IMR-90 (cell line): ENCODE data around the gene RASSF9. TPM values are rescaled to one million over a fixed set of nuclear protein-coding genes. Genes with fewer than 3 reads are reported as not detected.

Experiments used
- ATAC-seq: fragments of 200-7000 bp; cut with Tn5 transposase; 2 replicates; pipeline ENCODE4 v1.9.1; 2020; ENCODE audit warnings: low read depth, mild to moderate bottlenecking, moderate library complexity
- BruUV-seq: library from RNA; stranded (reverse); fragments of 400-500 nt; replicated peaks from 2 replicates; lab custom pipeline; 2021; lab: Mats Ljungman, UMichigan
- CTCF ChIA-PET: fragments of 300-600 bp; formaldehyde crosslinking; extraction: SDS; loops from one replicate; lab custom pipeline; 2021; ENCODE audit warnings: antibody characterized with exemption; lab: Yijun Ruan, JAX
- POLR2A ChIA-PET: fragments of 300-600 bp; sonication (Branson Sonifier 250); formaldehyde crosslinking; loops from one replicate; lab custom pipeline; 2022; ENCODE audit warnings: antibody characterized with exemption; ENCODE audit not compliant: unreplicated experiment; lab: Charles Lee
- DNase-seq: peaks from one replicate; pipeline ENCODE4 v3.0.0; 2013
- H2AFZ ChIP-seq: replicated peaks from 2 replicates; pipeline ENCODE3; 2013; ENCODE audit warnings: low read length, mild to moderate bottlenecking; ENCODE audit not compliant: poor library complexity
- H2AK5ac ChIP-seq: 2 replicates; pipeline ENCODE4 v1.6.1; 2013; ENCODE audit warnings: low read depth, low read length, inconsistent platforms
- H2AK9ac ChIP-seq: replicated peaks from 2 replicates; pipeline ENCODE3; 2013; ENCODE audit warnings: mild to moderate bottlenecking, low read depth, low read length, moderate library complexity; ENCODE audit not compliant: poor library complexity
- H2BK120ac ChIP-seq: 2 replicates; pipeline ENCODE4 v1.6.1; 2013; ENCODE audit warnings: low read depth, low read length, inconsistent platforms
- H2BK15ac ChIP-seq: 3 replicates; pipeline ENCODE4 v1.6.1; 2013; ENCODE audit warnings: low read depth, low read length, inconsistent platforms
- H2BK20ac ChIP-seq: 2 replicates; pipeline ENCODE4 v1.6.1; 2013; ENCODE audit warnings: low read depth, mild to moderate bottlenecking, inconsistent platforms, low read length, moderate library complexity
- H2BK5ac ChIP-seq: 2 replicates; pipeline ENCODE4 v1.6.1; 2013; ENCODE audit warnings: mild to moderate bottlenecking, low read depth, low read length, inconsistent platforms; ENCODE audit not compliant: poor library complexity, severe bottlenecking
- H3K14ac ChIP-seq: replicated peaks from 2 replicates; pipeline ENCODE4 v1.6.1; 2013; ENCODE audit warnings: low read depth, low read length, inconsistent platforms
- H3K18ac ChIP-seq: 2 replicates; pipeline ENCODE4 v1.6.1; 2013; ENCODE audit warnings: low read depth, low read length, control low read depth
- H3K23ac ChIP-seq: 2 replicates; pipeline ENCODE4 v1.6.1; 2013; ENCODE audit warnings: low read depth, low read length, inconsistent platforms
- H3K27ac ChIP-seq: 2 replicates; pipeline ENCODE4 v1.5.1; 2013; ENCODE audit warnings: mild to moderate bottlenecking, control low read depth, low read length; ENCODE audit not compliant: insufficient read depth
- H3K27me3 ChIP-seq: 2 replicates; pipeline ENCODE4 v1.6.1; 2013; ENCODE audit warnings: low read length; ENCODE audit not compliant: control insufficient read depth, insufficient read depth
- H3K36me3 ChIP-seq: 2 replicates; pipeline ENCODE4 v1.6.1; 2013; ENCODE audit warnings: low read length, mixed read lengths; ENCODE audit not compliant: control insufficient read depth, insufficient read depth
- H3K4ac ChIP-seq: 2 replicates; pipeline ENCODE4 v1.6.1; 2013; ENCODE audit warnings: low read depth, low read length, inconsistent platforms
- H3K4me1 ChIP-seq: 2 replicates; pipeline ENCODE4 v1.6.1; 2013; ENCODE audit warnings: low read length, mixed read lengths; ENCODE audit not compliant: control insufficient read depth, insufficient read depth
- H3K4me2 ChIP-seq: 2 replicates; pipeline ENCODE4 v1.6.1; 2013; ENCODE audit warnings: low read depth, mild to moderate bottlenecking, control low read depth, low read length, moderate library complexity
- H3K4me3 ChIP-seq: 2 replicates; pipeline ENCODE4 v1.5.1; 2013; ENCODE audit warnings: low read depth, mild to moderate bottlenecking, control low read depth, low read length, moderate library complexity; ENCODE audit not compliant: insufficient read depth
- H3K56ac ChIP-seq: 2 replicates; pipeline ENCODE4 v1.6.1; 2013; ENCODE audit warnings: low read length, inconsistent platforms; ENCODE audit not compliant: insufficient read depth; ENCODE audit errors: extremely low read depth
- H3K79me1 ChIP-seq, 2 experiments: 2 replicates each; pipeline ENCODE4 v1.6.1; 2013; ENCODE audit warnings: low read length in 2 of 2, inconsistent platforms in 1 of 2, low read depth in 1 of 2
- H3K9ac ChIP-seq: 2 replicates; pipeline ENCODE4 v1.6.1; 2013; ENCODE audit warnings: low read depth, low read length, control low read depth
- H3K9me1 ChIP-seq: 2 replicates; pipeline ENCODE4 v1.6.1; 2013; ENCODE audit warnings: low read length, inconsistent platforms; ENCODE audit not compliant: insufficient read depth
- H3K9me3 ChIP-seq: 2 replicates; pipeline ENCODE4 v1.6.1; 2013; ENCODE audit warnings: low read length; ENCODE audit not compliant: control insufficient read depth, insufficient read depth
- H4K20me1 ChIP-seq: 2 replicates; pipeline ENCODE4 v1.6.1; 2013; ENCODE audit warnings: low read length, inconsistent platforms; ENCODE audit not compliant: insufficient read depth
- H4K5ac ChIP-seq: 2 replicates; pipeline ENCODE4 v1.6.1; 2013; ENCODE audit warnings: mild to moderate bottlenecking, low read depth, low read length, control low read depth
- H4K8ac ChIP-seq, 2 experiments: 2 replicates each; pipeline ENCODE4 v1.6.1; 2013; ENCODE audit warnings: low read depth in 2 of 2, low read length in 2 of 2, control low read depth in 1 of 2, inconsistent platforms in 1 of 2
- H4K91ac ChIP-seq: 2 replicates; pipeline ENCODE4 v1.6.1; 2013; ENCODE audit warnings: low read depth, low read length, inconsistent platforms; ENCODE audit not compliant: insufficient read depth
- BHLHE40 ChIP-seq: fragments of 150-350 bp; IDR thresholded peaks from 2 replicates; pipeline ENCODE4 v1.6.1; 2016; ENCODE audit warnings: mild to moderate bottlenecking, low read depth, low read length
- CEBPB ChIP-seq: IDR thresholded peaks from 2 replicates; pipeline ENCODE4 v1.6.1; 2012; ENCODE audit warnings: low read depth, low read length, improper control_type of control experiment
- CHD1 ChIP-seq: IDR thresholded peaks from 2 replicates; pipeline ENCODE4 v1.6.1; 2012; ENCODE audit warnings: low read depth, low read length, improper control_type of control experiment
- CTCF ChIP-seq: conservative IDR thresholded peaks from 2 replicates; pipeline ENCODE4 v1.5.1; 2012; ENCODE audit warnings: mild to moderate bottlenecking, low read depth, low read length, improper control_type of control experiment
- ELK1 ChIP-seq: fragments of 150-350 bp; IDR thresholded peaks from 2 replicates; pipeline ENCODE4 v1.6.1; 2016; ENCODE audit warnings: low read depth, mild to moderate bottlenecking, low read length, moderate library complexity, borderline replicate concordance
- FOS ChIP-seq: fragments of 150-350 bp; IDR thresholded peaks from 2 replicates; pipeline ENCODE4 v1.6.1; 2016; ENCODE audit warnings: low read depth, low read length
- MAFK ChIP-seq: IDR thresholded peaks from 2 replicates; pipeline ENCODE4 v1.6.1; 2012; ENCODE audit warnings: low read depth, low read length, improper control_type of control experiment
- MAZ ChIP-seq: IDR thresholded peaks from 2 replicates; pipeline ENCODE4 v1.6.1; 2012; ENCODE audit warnings: low read depth, mild to moderate bottlenecking, low read length, improper control_type of control experiment, moderate library complexity, borderline replicate concordance
- MXI1 ChIP-seq: IDR thresholded peaks from 2 replicates; pipeline ENCODE4 v1.6.1; 2012; ENCODE audit warnings: low read depth, mild to moderate bottlenecking, low read length, moderate library complexity, borderline replicate concordance
- NFE2L2 ChIP-seq: fragments of 150-350 bp; IDR thresholded peaks from 2 replicates; pipeline ENCODE4 v1.6.1; 2016; ENCODE audit warnings: low read depth, mild to moderate bottlenecking, low read length
- POLR2A ChIP-seq: IDR thresholded peaks from 2 replicates; pipeline ENCODE4 v1.6.1; 2012; ENCODE audit warnings: mild to moderate bottlenecking, low read depth, low read length
- RAD21 ChIP-seq: IDR thresholded peaks from 2 replicates; pipeline ENCODE4 v1.6.1; 2012; ENCODE audit warnings: low read length, improper control_type of control experiment
- RCOR1 ChIP-seq: IDR thresholded peaks from 2 replicates; pipeline ENCODE4 v1.6.1; 2012; ENCODE audit warnings: mild to moderate bottlenecking, low read length, improper control_type of control experiment; ENCODE audit not compliant: insufficient replicate concordance
- RFX5 ChIP-seq: IDR thresholded peaks from 2 replicates; pipeline ENCODE4 v1.8.0; 2012; ENCODE audit warnings: low read depth, mild to moderate bottlenecking, low read length, moderate library complexity
- SMC3 ChIP-seq: fragments of 150-350 bp; IDR thresholded peaks from 2 replicates; pipeline ENCODE4 v1.6.1; 2016; ENCODE audit warnings: low read depth, mild to moderate bottlenecking, antibody characterized with exemption, low read length, moderate library complexity
- WGBS, 2 experiments: methylation state at CpG; one replicate each; pipeline versions ENCODE4 v1.1.5 to v1.1.7; 2013; ENCODE audit warnings: missing lambda C conversion rate in 2 of 2; ENCODE audit not compliant: insufficient read length in 1 of 2; ENCODE audit errors: extremely low coverage in 2 of 2; 5-methylcytosine and 5-hydroxymethylcytosine counted together
- dilution Hi-C: fragments of 300-500 bp; cut with HindIII; formaldehyde crosslinking; loops from one replicate; pipeline ENCODE4 v1.14.3; 2018; ENCODE audit warnings: low sequenced_read_pairs; ENCODE audit not compliant: unreplicated experiment
- in situ Hi-C: fragments of 300-500 bp; cut with MboI; formaldehyde crosslinking; loops from 3 replicates; pipeline ENCODE4 v1.14.3; 2019; ENCODE audit warnings: low sequenced_read_pairs, inconsistent platforms, mixed read lengths
- intact Hi-C: fragments of 100-400 bp; cut with micrococcal nuclease; formaldehyde crosslinking; loops from 2 replicates; pipeline ENCODE4 v1.10.0; 2022
- polyA plus RNA-seq, 3 experiments: library from polyadenylated mRNA; depleted of rRNA; stranded (reverse); fragments of >200 nt; gene quantifications; 2 replicates each; pipeline ENCODE4 v1.2.3, GENCODE V29; 2012; ENCODE audit warnings: low replicate concordance in 1 of 3
- total RNA-seq: library from RNA; depleted of rRNA; stranded (reverse); fragments of >200 nt; gene quantifications from 2 replicates; pipeline ENCODE4 v1.2.3, GENCODE V29; 2012
- TF ChIP-seq, protein P1 (sequence below): fragments of 150-350 bp; IDR thresholded peaks from 2 replicates; pipeline ENCODE4 v1.6.1; 2017; ENCODE audit warnings: mild to moderate bottlenecking, antibody characterized with exemption, low read length, low read depth

Gene RASSF9
- total and polyA plus RNA-seq, 2 of the 4 experiments (the other 2 are of a cell fraction): 0.09 to 0.18 TPM

GRCh38 chr12:85877459-85877858, 41.2 kb upstream of the RASSF9 start:
- H4K8ac ChIP-seq: no peak overlapping the region
- H4K20me1 ChIP-seq: no peaks in the 10 kb centered on the region
- in situ Hi-C loops: no loop called here
- dilution Hi-C loops: no loop called here
- H2AFZ ChIP-seq: no peak overlapping the region
- no peak overlapping the region for H3K4ac ChIP-seq
- no peaks in the 10 kb centered on the region for H3K9me1 ChIP-seq
- BruUV-seq: no TSS peak
- TF ChIP-seq MAFK: no peak
- TF ChIP-seq MAZ: no peak
- no peak for TF ChIP-seq BHLHE40
- TF ChIP-seq FOS: no peak
- TF ChIP-seq RCOR1: no peak
- no peak for TF ChIP-seq CTCF
- TF ChIP-seq CHD1: no peak
- no peak for TF ChIP-seq NFE2L2
- no peak for TF ChIP-seq RFX5
- TF ChIP-seq RAD21: no peak
- TF ChIP-seq MXI1: no peak
- TF ChIP-seq CEBPB: no peak
- no peak for TF ChIP-seq POLR2A
- no peak for TF ChIP-seq SMC3
- no peak for TF ChIP-seq ELK1
- TF ChIP-seq, protein P1, sequence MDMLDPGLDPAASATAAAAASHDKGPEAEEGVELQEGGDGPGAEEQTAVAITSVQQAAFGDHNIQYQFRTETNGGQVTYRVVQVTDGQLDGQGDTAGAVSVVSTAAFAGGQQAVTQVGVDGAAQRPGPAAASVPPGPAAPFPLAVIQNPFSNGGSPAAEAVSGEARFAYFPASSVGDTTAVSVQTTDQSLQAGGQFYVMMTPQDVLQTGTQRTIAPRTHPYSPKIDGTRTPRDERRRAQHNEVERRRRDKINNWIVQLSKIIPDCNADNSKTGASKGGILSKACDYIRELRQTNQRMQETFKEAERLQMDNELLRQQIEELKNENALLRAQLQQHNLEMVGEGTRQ: no peak
- H3K9ac ChIP-seq: no peak overlapping the region
- ATAC-seq: no peak
- H3K4me3 ChIP-seq: no peak overlapping the region
- no peaks in the 10 kb centered on the region for H3K36me3 ChIP-seq
- DNase-seq: no peak
- H3K18ac ChIP-seq: no peak overlapping the region
- no peak overlapping the region for H2BK20ac ChIP-seq
- H3K4me1 ChIP-seq: no peaks in the 10 kb centered on the region
- ChIA-PET POLR2A (no interaction called here), CTCF (no interaction called here)
- intact Hi-C loops: no loop called here
- H3K27me3 ChIP-seq: no peaks in the 10 kb centered on the region
- H2BK15ac ChIP-seq: no peak overlapping the region
- H3K27ac ChIP-seq: no peak overlapping the region
- H2BK5ac ChIP-seq: no peak overlapping the region
- WGBS, 2 experiments: no CpG with 5 or more reads among the region's 3 CpGs
- no peak overlapping the region for H4K91ac ChIP-seq
- H3K9me3 ChIP-seq: no peaks in the 10 kb centered on the region
- H3K56ac ChIP-seq: no peak overlapping the region
- no peak overlapping the region for H3K4me2 ChIP-seq
- no peak overlapping the region for H2AK9ac ChIP-seq
- no peak overlapping the region for H4K5ac ChIP-seq
- H3K14ac ChIP-seq: no peak overlapping the region
- no peak overlapping the region for H3K23ac ChIP-seq
- no peaks in the 10 kb centered on the region for H3K79me1 ChIP-seq
- H2AK5ac ChIP-seq: no peak overlapping the region
- no peak overlapping the region for H2BK120ac ChIP-seq
